Activated CD4-positive, alpha-beta memory T cell treated with anti-CD3 and anti-CD28 coated beads, Interleukin-2, amount 10 ng/mL, durations not matched to agents 7 days and 5 days (primary cell): Measurements from ENCODE around the gene DOC2A. TPM values are rescaled to one million over a fixed set of nuclear protein-coding genes. Genes with fewer than 3 reads are reported as not detected.

ENCODE experiments used
- CTCF ChIA-PET: fragments of 350-600 bp; sonication (Branson Sonifier 250); formaldehyde crosslinking; loops from one replicate; lab custom pipeline; 2021; ENCODE audit warnings: antibody characterized with exemption, inconsistent platforms; lab: Charles Lee
- POLR2A ChIA-PET: fragments of 350-600 bp; sonication (Branson Sonifier 250); formaldehyde crosslinking; loops from one replicate; lab custom pipeline; 2021; ENCODE audit warnings: antibody characterized with exemption; lab: Charles Lee
- DNase-seq: peaks from one replicate; pipeline ENCODE4 v3.0.0-alpha.2; 2020
- H3K27ac Mint-ChIP-seq: one replicate; pipeline ENCODE4 v1.8.0; 2021; ENCODE audit warnings: mild to moderate bottlenecking, mixed read lengths
- H3K27me3 Mint-ChIP-seq: one replicate; pipeline ENCODE4 v1.8.0; 2021; ENCODE audit warnings: mixed read lengths
- H3K36me3 Mint-ChIP-seq: one replicate; pipeline ENCODE4 v1.8.0; 2021; ENCODE audit warnings: low read depth, mixed read lengths
- H3K4me1 Mint-ChIP-seq: one replicate; pipeline ENCODE4 v1.8.0; 2021; ENCODE audit warnings: mixed read lengths
- H3K4me3 Mint-ChIP-seq: one replicate; pipeline ENCODE4 v1.8.0; 2021; ENCODE audit warnings: mild to moderate bottlenecking, mixed read lengths
- H3K9me3 Mint-ChIP-seq: one replicate; pipeline ENCODE4 v1.8.0; 2021; ENCODE audit warnings: mixed read lengths
- total RNA-seq, 2 experiments: library from RNA; stranded (reverse); gene quantifications; one replicate each; pipeline ENCODE4 v1.2.3, GENCODE V29; 2021

Gene DOC2A
- total RNA-seq, 2 experiments from 2014 or later: not detected

GRCh38 chr16:29982560-29983419, 28.0 kb downstream of the DOC2A start:
- no peak for DNase-seq
- no peaks in the 10 kb centered on the region for H3K9me3 Mint-ChIP-seq
- peaks cover 72% of the 10 kb centered on the region for H3K36me3 Mint-ChIP-seq
- no peak overlapping the region for H3K27ac Mint-ChIP-seq
- no peak overlapping the region for H3K4me3 Mint-ChIP-seq
- POLR2A ChIA-PET: interaction anchor here (1.5 to 6.3 kb wide), 2 partner anchors 9 to 12 kb away, joined by 4 to 43 read pairs; partner anchors contain the start of genes HIRIP3, INO80E and TAOK2
- no peaks in the 10 kb centered on the region for H3K27me3 Mint-ChIP-seq
- peaks cover under 1% of the 10 kb centered on the region for H3K4me1 Mint-ChIP-seq
- CTCF ChIA-PET: no interaction called here

- ChIA-PET CTCF (interaction anchor here (0.5 kb wide), 1 partner anchor 34 kb away, joined by 4 read pairs; no protein-coding TSS in a partner anchor), POLR2A (interaction anchor here (8.8 kb wide), 1 partner anchor 16 kb away, joined by 99 read pairs; the partner anchor contains the start of genes HIRIP3 and INO80E)
- no peak overlapping the region for H3K27ac Mint-ChIP-seq
- H3K36me3 Mint-ChIP-seq: peaks cover 48% of the 10 kb centered on the region
- no peaks in the 10 kb centered on the region for H3K9me3 Mint-ChIP-seq
- no peak for DNase-seq
- H3K4me3 Mint-ChIP-seq: no peak overlapping the region
- H3K4me1 Mint-ChIP-seq: peaks cover 29% of the 10 kb centered on the region
- H3K27me3 Mint-ChIP-seq: no peaks in the 10 kb centered on the region
Observed at GRCh38 chr16:29978564-29979270, 32.1 kb downstream of the DOC2A start.

- Mint-ChIP-seq H3K4me3 (no peak overlapping the region), H3K4me1 (peaks cover 33% of the 10 kb centered on the region), H3K9me3 (no peaks in the 10 kb centered on the region), H3K27me3 (no peaks in the 10 kb centered on the region), H3K27ac (no peak overlapping the region), H3K36me3 (peaks cover 47% of the 10 kb centered on the region)
- CTCF ChIA-PET: no interaction called here
- no peak for DNase-seq
- POLR2A ChIA-PET: interaction anchor here (0.9 to 8.8 kb wide), 2 partner anchors 17 to 52 kb away, joined by 3 to 99 read pairs; partner anchors contain the start of genes HIRIP3 and INO80E
Observed at GRCh38 chr16:29978081-29978480, 32.7 kb downstream of the DOC2A start.

GRCh38 chr16:29977063-29977825, 33.6 kb downstream of the DOC2A start:
- peaks cover 46% of the 10 kb centered on the region for H3K36me3 Mint-ChIP-seq
- H3K4me1 Mint-ChIP-seq: peaks cover 37% of the 10 kb centered on the region
- H3K27me3 Mint-ChIP-seq: no peaks in the 10 kb centered on the region
- DNase-seq: no peak
- no peak overlapping the region for H3K4me3 Mint-ChIP-seq
- POLR2A ChIA-PET: interaction anchor here (0.9 to 8.8 kb wide), 3 partner anchors 15 to 51 kb away, joined by 3 to 99 read pairs (median 78); partner anchors contain the start of genes HIRIP3, INO80E and TMEM219
- no peaks in the 10 kb centered on the region for H3K9me3 Mint-ChIP-seq
- CTCF ChIA-PET: no interaction called here
- H3K27ac Mint-ChIP-seq: no peak overlapping the region

GRCh38 chr16:29975811-29976511, 34.9 kb downstream of the DOC2A start:
- Mint-ChIP-seq H3K9me3 (no peaks in the 10 kb centered on the region), H3K36me3 (peaks cover 47% of the 10 kb centered on the region), H3K4me1 (peaks cover 37% of the 10 kb centered on the region), H3K27ac (peak overlapping the region; percentile 36), H3K4me3 (peak overlapping the region; percentile 88), H3K27me3 (no peaks in the 10 kb centered on the region)
- no peak for DNase-seq
- POLR2A ChIA-PET: interaction anchor here (1.0 to 8.8 kb wide), 5 partner anchors 13 to 168 kb away, joined by 4 to 99 read pairs (median 12); partner anchors contain the start of genes HIRIP3, INO80E, KCTD13 and TMEM219
- CTCF ChIA-PET: interaction anchor here (0.9 kb wide), 1 partner anchor 57 kb away, joined by 3 read pairs; no protein-coding TSS in a partner anchor

- ChIA-PET CTCF (interaction anchor here (0.9 to 3.3 kb wide), 3 partner anchors 14 to 159 kb away, joined by 3 to 29 read pairs (median 5); partner anchors contain the start of genes PAGR1 and TMEM219), POLR2A (interaction anchor here (1.0 to 8.8 kb wide), 6 partner anchors 13 to 185 kb away, joined by 4 to 99 read pairs (median 12); partner anchors contain the start of genes HIRIP3, INO80E, KCTD13 and KIF22)
- Mint-ChIP-seq H3K4me1 (peaks cover 37% of the 10 kb centered on the region), H3K27me3 (no peaks in the 10 kb centered on the region), H3K9me3 (no peaks in the 10 kb centered on the region), H3K36me3 (peaks cover 42% of the 10 kb centered on the region), H3K4me3 (peak overlapping the region; percentile 88), H3K27ac (peak overlapping the region; percentile 71)
- DNase-seq: no peak
Observed at GRCh38 chr16:29975134-29975538, 35.7 kb downstream of the DOC2A start.

- Mint-ChIP-seq H3K4me3 (peak overlapping the region; percentile 88), H3K4me1 (peaks cover 37% of the 10 kb centered on the region), H3K27ac (peak overlapping the region; percentile 71), H3K36me3 (peaks cover 40% of the 10 kb centered on the region), H3K9me3 (no peaks in the 10 kb centered on the region), H3K27me3 (no peaks in the 10 kb centered on the region)
- ChIA-PET CTCF (interaction anchor here (0.9 to 3.3 kb wide), 6 partner anchors 13 to 333 kb away, joined by 3 to 29 read pairs (median 6); partner anchors contain the start of genes PAGR1 and TMEM219), POLR2A (interaction anchor here (0.9 to 8.8 kb wide), 12 partner anchors 8 to 184 kb away, joined by 3 to 99 read pairs (median 6); partner anchors contain the start of genes ALDOA, HIRIP3, INO80E and KCTD13)
- DNase-seq: peak; percentile 42
Observed at GRCh38 chr16:29974291-29975133, 36.3 kb downstream of the DOC2A start.

GRCh38 chr16:29973384-29974246, 37.2 kb downstream of the DOC2A start, which contains the start of gene TAOK2:
Gene TAOK2, plus strand, starts transcription at chr16:29973868. Its CDS starts 3,905 bp downstream, at chr16:29977773.
- H3K36me3 Mint-ChIP-seq: peaks cover 36% of the 10 kb centered on the region
- peak; percentile 97 for DNase-seq

GRCh38 chr16:29972992-29973383, 37.8 kb downstream of the DOC2A start:
- POLR2A ChIA-PET: interaction anchor here (0.5 to 8.8 kb wide), 27 partner anchors 11 to 378 kb away, joined by 3 to 99 read pairs (median 4); partner anchors contain the start of genes ALDOA, ASPHD1, CDIPT and DOC2A
- Mint-ChIP-seq H3K4me1 (peaks cover 37% of the 10 kb centered on the region), H3K4me3 (peak overlapping the region; percentile 88), H3K9me3 (no peaks in the 10 kb centered on the region), H3K27me3 (no peaks in the 10 kb centered on the region), H3K36me3 (peaks cover 36% of the 10 kb centered on the region), H3K27ac (peak overlapping the region; percentile 67)
- no peak for DNase-seq
- CTCF ChIA-PET: interaction anchor here (0.8 to 3.3 kb wide), 11 partner anchors 12 to 331 kb away, joined by 3 to 29 read pairs (median 7); partner anchors contain the start of genes CDIPT and TMEM219

More at GRCh38 chr16:29973384-29974246, 37.2 kb downstream of the DOC2A start, which contains the start of gene TAOK2:
- Mint-ChIP-seq H3K27ac (peak within 1 kb of the TSS; percentile 79), H3K9me3 (no peaks in the 10 kb centered on the region), H3K4me1 (peaks cover 37% of the 10 kb centered on the region), H3K27me3 (no peaks in the 10 kb centered on the region), H3K4me3 (peak within 1 kb of the TSS; percentile 88)
- ChIA-PET CTCF (interaction anchor here (0.8 to 3.3 kb wide), 13 partner anchors 13 to 332 kb away, joined by 3 to 29 read pairs (median 5); partner anchors contain the start of genes CDIPT, PAGR1 and TMEM219), POLR2A (interaction anchor here (0.5 to 8.8 kb wide), 29 partner anchors 9 to 374 kb away, joined by 3 to 99 read pairs (median 4); partner anchors contain the start of genes ALDOA, ASPHD1, CDIPT and DOC2A)
